H1 (cell line): ENCODE data around the gene DSP. TPM values are rescaled to one million over a fixed set of nuclear protein-coding genes. Genes with fewer than 3 reads are reported as not detected.

ENCODE experiments used
- ATF3 ChIP-seq: IDR thresholded peaks from 2 replicates; pipeline ENCODE4 v1.6.1; 2011; ENCODE audit warnings: low read depth, mild to moderate bottlenecking, low read length; ENCODE audit not compliant: insufficient read depth
- CHD2 ChIP-seq: IDR thresholded peaks from 2 replicates; pipeline ENCODE4 v1.6.1; 2012; ENCODE audit warnings: low read length, improper control_type of control experiment
- CHD7 ChIP-seq: fragments of 300-600 bp; sonication (generic); IDR thresholded peaks from 2 replicates; pipeline ENCODE4 v1.7.1; 2012; ENCODE audit warnings: low read length, moderate library complexity, mild to moderate bottlenecking, inconsistent platforms; ENCODE audit not compliant: insufficient replicate concordance
- EP300 ChIP-seq, 2 experiments: IDR thresholded peaks; 1 replicate in 1 of 2; 2 replicates in 1 of 2; pipeline ENCODE4 v1.6.1; 2011 to 2012; ENCODE audit warnings: low read depth in 2 of 2, low read length in 2 of 2, mild to moderate bottlenecking in 2 of 2, borderline replicate concordance in 1 of 2, inconsistent platforms in 1 of 2, moderate library complexity in 1 of 2
- GTF2F1 ChIP-seq: IDR thresholded peaks from 2 replicates; pipeline ENCODE4 v1.6.1; 2012; ENCODE audit warnings: low read depth, low read length, improper control_type of control experiment, borderline replicate concordance
- HDAC2 ChIP-seq, 2 experiments: fragments of 300-600 bp in 1 of 2; sonication (generic) in 1 of 2; IDR thresholded peaks; 2 replicates each; pipeline ENCODE4 v1.6.1; 2011 to 2012; ENCODE audit warnings: low read depth in 2 of 2, low read length in 2 of 2, mild to moderate bottlenecking in 2 of 2, moderate library complexity in 2 of 2, borderline replicate concordance in 1 of 2, inconsistent platforms in 1 of 2
- NANOG ChIP-seq: IDR thresholded peaks from 2 replicates; pipeline ENCODE4 v1.6.1; 2011; ENCODE audit warnings: low read length, low read depth, mild to moderate bottlenecking, inconsistent platforms; ENCODE audit not compliant: insufficient read depth, poor library complexity, severe bottlenecking
- RBBP5 ChIP-seq: IDR thresholded peaks from 2 replicates; pipeline ENCODE4 v1.7.1; 2012; ENCODE audit warnings: low read depth, mild to moderate bottlenecking, inconsistent platforms, low read length, moderate library complexity, borderline replicate concordance
- SRF ChIP-seq: IDR thresholded peaks from 2 replicates; pipeline ENCODE4 v1.6.1; 2011; ENCODE audit warnings: mild to moderate bottlenecking, low read depth, low read length, moderate library complexity
- TCF12 ChIP-seq: IDR thresholded peaks from 2 replicates; pipeline ENCODE4 v1.6.1; 2011; ENCODE audit warnings: low read depth, mild to moderate bottlenecking, low read length
- polyA plus RNA-seq, 7 experiments: library from polyadenylated mRNA; depleted of rRNA in 3 of 7; stranded (reverse) in 5 of 7; unstranded in 2 of 7; fragments of >200 nt in 5 of 7; fragments of 200-250 nt in 2 of 7; gene quantifications; 1 replicate in 5 of 7; 2 replicates in 1 of 7; 4 replicates in 1 of 7; pipeline versions ENCODE4 v1.2.1 to v1.2.3, GENCODE V29; 2011 to 2013; ENCODE audit warnings: missing spikeins in 2 of 7, mixed read lengths in 2 of 7
- total RNA-seq: library from RNA; stranded (reverse); fragmentation: NEBNext Ultra II Directional; extraction: Animal tissue kit (Norgen Biotek cat#: 25700); gene quantifications from 2 replicates; pipeline ENCODE4 v1.2.1, GENCODE V29; 2021

Gene DSP
- total and polyA plus RNA-seq, 2 of the 8 experiments (the other 6 are each of a cell fraction or from before 2014, with no cell fraction given) = 14.3 to 48.5 TPM

GRCh38 chr6:7547315-7547714 lies 5.8 kb downstream of the DSP start (continued):
- TF ChIP-seq CHD7 (no peak), GTF2F1 (no peak), EP300 (IDR thresholded peaks at IDR 0.05; ENCODE audit: borderline replicate concordance in 1 of 2, low read depth in 2 of 2, low read length in 2 of 2) (no peak), RBBP5 (no peak), TCF12 (no peak), SRF (no peak), CHD2 (no peak), NANOG (no peak), HDAC2 (IDR thresholded peaks at IDR 0.05; ENCODE audit: borderline replicate concordance in 1 of 2, low read depth in 2 of 2, low read length in 2 of 2) (no peak), ATF3 (no peak)
